ENCODE results near the gene SYT5.
"Not testable (repeated sequence)": the region's sequence is repeated elsewhere in the genome, so short reads cannot be mapped to it uniquely, and the experiment has no call there.

Gene SYT5

DNA sequence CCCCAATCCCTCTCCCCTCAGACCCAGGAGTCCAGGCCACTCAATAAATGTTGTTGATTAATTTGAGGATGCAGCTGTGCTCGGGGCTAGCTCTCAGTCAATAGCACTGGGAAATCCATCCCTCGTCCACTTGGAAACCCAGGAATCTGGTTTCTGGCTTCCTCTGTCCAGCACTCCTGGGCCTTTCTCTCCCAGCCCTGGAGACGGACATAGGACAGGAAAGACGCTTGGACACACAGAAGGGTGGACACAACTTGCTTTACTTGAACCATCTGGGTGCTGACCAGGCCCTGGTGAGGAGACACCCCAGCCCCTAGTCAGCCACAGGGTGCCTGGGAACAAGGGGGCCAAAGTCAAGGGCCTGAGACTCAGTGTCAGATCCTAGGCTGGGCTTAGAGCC, 21.7 kb downstream of the SYT5 start:
- TF ChIP-seq CTCF (IDR thresholded peaks at IDR 0.05; ENCODE audit: control extremely low read depth, extremely low read depth, low read depth, missing control alignments): no peak
- DNase-seq (ENCODE audit: extremely low spot score): no peak
- CTCF ChIA-PET: interaction anchor here (1.0 to 2.7 kb wide), 5 partner anchors 8 to 346 kb away, joined by 3 to 10 read pairs (median 3); partner anchors contain the start of gene DNAAF3
- POLR2A ChIA-PET: no interaction called here

- no peak for TF ChIP-seq CTCF (IDR thresholded peaks at IDR 0.05; ENCODE audit: control extremely low read depth, extremely low read depth, low read depth, missing control alignments)
- CTCF ChIA-PET: interaction anchor here (1.1 to 1.7 kb wide), 2 partner anchors 9 to 16 kb away, joined by 3 to 6 read pairs; partner anchors contain the start of gene DNAAF3
- DNase-seq (ENCODE audit: extremely low spot score): no peak
- POLR2A ChIA-PET: no interaction called here
Measured at GRCh38 chr19:55157064-55157908, 22.8 kb downstream of the SYT5 start, which contains the start of gene TNNI3. TNNI3 (minus strand) TSS chr19:55157732; CDS start chr19:55157589, 143 bp downstream.

GRCh38 chr19:55156202-55157063, 23.7 kb downstream of the SYT5 start:
- TF ChIP-seq CTCF (IDR thresholded peaks at IDR 0.05; ENCODE audit: control extremely low read depth, extremely low read depth, low read depth, missing control alignments): no peak
- peak; percentile 62 for DNase-seq (ENCODE audit: extremely low spot score)
- ChIA-PET CTCF (no interaction called here), POLR2A (interaction anchor here (0.6 kb wide), 1 partner anchor 10 kb away, joined by 4 read pairs; the partner anchor contains the start of gene DNAAF3)

DNA sequence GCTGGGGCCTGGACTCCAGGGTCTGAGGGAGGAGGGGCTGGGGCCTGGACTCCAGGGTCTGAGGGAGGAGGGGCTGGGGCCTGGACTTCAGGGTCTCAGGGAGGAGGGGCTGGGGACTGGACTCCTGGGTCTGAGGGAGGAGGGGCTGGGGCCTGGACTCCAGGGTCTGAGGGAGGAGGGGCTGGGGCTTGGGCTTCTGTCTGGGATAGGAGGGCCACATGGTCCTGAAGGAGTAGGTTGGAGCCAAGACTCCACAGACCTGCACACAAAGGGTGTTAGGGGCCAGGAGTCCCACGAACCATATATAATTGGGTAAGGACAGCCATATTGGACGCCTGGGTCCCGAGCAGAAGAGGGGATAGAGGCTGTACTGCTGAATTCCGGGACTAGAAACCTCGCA, 24.3 kb downstream of the SYT5 start:
- CTCF ChIA-PET; DNase-seq (ENCODE audit: extremely low spot score); POLR2A ChIA-PET: not testable (repeated sequence)

GRCh38 chr19:55153652-55154264, 26.3 kb downstream of the SYT5 start:
- CTCF ChIA-PET: interaction anchor here (1.6 to 2.1 kb wide), 2 partner anchors 13 to 21 kb away, joined by 4 to 8 read pairs; no protein-coding TSS in a partner anchor
- TF ChIP-seq CTCF (IDR thresholded peaks at IDR 0.05; ENCODE audit: control extremely low read depth, extremely low read depth, low read depth, missing control alignments): no peak
- no peak for DNase-seq (ENCODE audit: extremely low spot score)
- POLR2A ChIA-PET: no interaction called here

DNA sequence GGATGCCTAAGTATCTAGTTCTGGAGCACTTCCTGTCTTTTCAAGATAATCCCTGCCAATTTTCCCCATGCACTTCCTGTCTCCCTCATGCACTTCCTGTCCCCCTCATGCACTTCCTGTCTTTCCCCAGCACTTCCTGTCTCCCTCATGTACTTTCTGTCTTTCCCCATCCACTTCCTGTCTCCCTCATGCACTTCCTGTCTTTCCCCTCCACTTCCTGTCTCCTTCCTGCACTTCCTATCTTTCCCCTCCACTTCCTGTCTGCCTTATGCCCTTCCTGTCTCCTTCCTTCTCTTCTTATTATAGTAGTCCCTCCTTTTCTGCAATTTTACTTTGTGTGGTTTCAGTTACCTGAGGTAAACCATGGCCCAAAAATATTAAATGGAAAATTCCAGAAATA, 28.1 kb downstream of the SYT5 start:
- no peak for DNase-seq (ENCODE audit: extremely low spot score)
- TF ChIP-seq CTCF (IDR thresholded peaks at IDR 0.05; ENCODE audit: control extremely low read depth, extremely low read depth, low read depth, missing control alignments): no peak
- CTCF ChIA-PET: interaction anchor here (0.9 to 2.2 kb wide), 3 partner anchors 8 to 13 kb away, joined by 3 to 11 read pairs (median 11); no protein-coding TSS in a partner anchor
- POLR2A ChIA-PET: no interaction called here
